ENCODE measurements around the gene RASSF5.

RASSF5 gene

GRCh38 chr1:206507284-206508129 lies at the start of gene RASSF5:
RASSF5 (plus strand) TSS chr1:206507531; CDS start chr1:206507603, 72 bp downstream.
- DNase-seq = no peak

- DNase-seq = no peak
Measured at GRCh38 chr1:206459703-206460102, 47.6 kb upstream of the RASSF5 start.

GRCh38 chr1:206460836-206461426 lies 46.4 kb upstream of the RASSF5 start:
- DNase-seq = no peak

DNA sequence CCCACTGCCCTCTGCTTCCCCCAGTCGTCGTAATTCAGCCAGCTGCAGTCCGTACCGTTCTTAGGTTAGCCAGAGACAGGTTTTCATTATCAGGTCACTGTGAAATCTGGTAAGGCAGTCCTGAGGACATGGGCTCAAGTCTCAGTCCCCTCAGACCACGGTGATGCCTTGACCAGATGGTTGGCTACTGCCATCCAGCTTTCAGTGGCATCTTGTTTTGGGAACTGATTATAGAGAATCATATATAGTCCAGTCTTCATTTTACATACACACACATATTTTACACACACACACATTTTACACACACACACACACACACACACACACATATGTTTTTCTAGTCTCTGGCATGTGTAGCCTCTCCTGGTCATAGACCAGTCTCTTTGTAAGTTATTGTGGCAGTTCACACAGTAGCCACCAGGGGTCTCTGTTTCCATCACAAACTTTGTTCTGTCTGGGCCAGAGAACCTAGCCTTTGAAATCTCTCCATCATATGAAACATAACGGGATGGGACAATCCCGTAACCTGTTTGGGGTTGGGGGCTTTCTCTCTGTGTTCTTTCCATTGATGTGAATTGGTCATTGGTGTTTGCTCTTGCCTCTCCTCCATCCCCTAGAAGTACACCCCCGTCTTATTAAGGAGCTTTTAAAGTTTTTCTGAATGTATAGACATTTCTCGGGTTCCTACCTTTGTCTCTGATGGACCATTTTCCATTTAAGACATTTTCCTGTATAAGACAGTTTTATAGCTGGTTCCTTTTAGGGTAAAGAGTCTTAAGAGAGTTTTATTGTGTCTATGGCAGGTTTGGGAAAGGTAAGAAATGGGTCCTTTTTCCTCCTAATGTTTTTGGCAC lies 45.5 kb upstream of the RASSF5 start:
- DNase-seq = peak in 1 of 2 experiments; percentile 53

- no peak for DNase-seq
Measured at GRCh38 chr1:206463137-206463536, 44.2 kb upstream of the RASSF5 start.

DNA sequence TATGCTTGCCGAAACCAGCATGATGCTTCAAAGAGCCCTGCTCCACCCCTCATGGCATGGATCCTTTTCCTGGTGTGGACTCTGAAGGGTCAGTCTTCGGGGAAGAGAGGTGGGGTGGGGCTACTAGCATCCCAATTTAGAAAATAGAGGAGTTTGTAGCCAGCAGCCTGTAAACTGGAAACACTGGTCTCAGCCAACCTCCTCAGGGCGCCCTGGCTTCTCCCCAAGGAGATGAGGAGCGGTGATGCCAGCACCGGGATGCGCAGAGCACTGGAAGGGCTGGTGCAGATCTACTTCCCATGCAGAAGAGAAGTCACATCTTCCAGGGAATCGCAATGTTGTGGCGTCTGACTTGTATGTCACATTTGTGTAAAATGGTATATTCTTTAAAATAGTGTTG lies 43.4 kb upstream of the RASSF5 start:
- no peak for DNase-seq

DNA sequence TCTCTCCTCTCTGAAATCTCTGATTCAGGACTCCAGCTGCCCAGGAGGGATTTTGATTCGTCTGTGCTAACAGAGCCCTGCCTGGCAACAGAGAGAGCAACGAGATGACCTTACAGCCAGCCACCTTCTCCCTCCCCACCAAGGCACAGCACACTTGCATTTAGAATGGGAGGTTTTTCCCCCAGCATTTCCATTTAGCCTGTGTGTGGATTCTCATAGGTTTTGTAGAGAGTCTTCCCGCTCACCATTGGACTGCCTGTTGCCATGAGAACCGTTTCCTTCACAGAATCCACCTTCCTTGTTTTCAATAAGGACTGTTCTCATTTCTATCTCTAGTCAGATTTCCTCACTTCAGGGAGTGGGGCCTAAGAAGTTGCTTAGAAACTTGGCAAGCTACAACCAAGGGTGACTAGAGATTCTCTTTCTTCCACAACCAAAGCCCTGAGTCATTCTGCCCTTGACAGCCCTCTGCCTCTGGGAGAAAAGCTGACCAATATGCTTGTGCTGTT lies 42.8 kb upstream of the RASSF5 start:
- DNase-seq = no peak

DNA sequence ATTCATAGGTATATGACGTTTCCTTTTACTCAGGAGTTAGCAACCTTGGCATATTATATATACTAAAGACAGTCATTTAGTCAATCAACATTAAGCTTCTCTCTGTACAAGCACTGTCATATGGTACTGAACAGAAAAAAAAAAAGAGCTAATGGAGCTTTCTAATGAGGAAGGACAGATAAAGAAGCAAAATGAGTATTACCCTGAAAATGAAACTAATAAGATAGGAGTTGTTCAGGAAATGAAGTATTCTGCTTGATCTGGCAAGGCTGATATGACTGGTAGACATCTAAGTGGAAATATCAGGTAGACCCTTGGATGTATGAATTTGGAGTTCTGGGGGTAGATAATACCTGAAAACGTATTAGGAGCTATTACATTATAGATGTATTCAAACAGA lies 41.4 kb upstream of the RASSF5 start:
- no peak for DNase-seq

DNA sequence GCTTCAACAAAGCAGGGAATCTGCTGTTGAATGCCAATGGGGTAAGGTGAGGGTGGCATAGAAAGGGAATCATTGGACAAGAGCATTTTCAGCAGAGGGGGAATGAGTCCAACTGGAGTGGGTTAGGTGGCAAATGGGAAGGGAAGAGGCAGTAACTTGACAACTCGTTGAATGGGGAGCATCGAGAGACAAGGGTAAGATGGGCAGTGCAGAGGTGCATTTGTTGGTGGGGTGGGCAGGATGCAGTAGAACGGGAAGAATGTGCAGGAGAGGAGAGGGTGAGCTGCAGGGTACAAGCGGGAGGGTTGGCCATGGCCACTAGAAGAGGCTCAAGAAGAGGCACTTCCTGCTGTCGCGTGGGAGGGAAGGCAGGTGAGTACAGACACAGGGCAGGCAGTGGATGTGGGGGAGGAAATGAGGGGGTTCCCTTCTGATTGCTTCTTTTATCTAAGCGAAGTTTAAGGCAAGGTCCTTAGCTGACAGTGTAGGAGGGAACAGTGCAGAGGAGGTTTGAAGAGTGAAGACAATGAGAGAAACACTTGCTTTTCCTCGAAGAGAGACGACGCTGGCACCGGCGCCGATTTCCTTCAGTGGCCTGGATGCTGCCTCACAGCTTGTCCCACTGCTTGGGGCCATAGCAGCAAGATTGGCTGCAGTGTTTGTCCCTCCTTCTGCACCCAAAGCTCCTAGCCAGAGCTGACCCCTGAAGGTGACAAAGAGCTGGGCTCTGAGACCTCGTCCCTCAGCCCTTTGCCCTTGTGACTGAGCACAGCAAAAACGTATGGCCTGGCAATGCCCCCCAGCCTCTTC lies 40.3 kb upstream of the RASSF5 start:
- no peak for DNase-seq

DNA sequence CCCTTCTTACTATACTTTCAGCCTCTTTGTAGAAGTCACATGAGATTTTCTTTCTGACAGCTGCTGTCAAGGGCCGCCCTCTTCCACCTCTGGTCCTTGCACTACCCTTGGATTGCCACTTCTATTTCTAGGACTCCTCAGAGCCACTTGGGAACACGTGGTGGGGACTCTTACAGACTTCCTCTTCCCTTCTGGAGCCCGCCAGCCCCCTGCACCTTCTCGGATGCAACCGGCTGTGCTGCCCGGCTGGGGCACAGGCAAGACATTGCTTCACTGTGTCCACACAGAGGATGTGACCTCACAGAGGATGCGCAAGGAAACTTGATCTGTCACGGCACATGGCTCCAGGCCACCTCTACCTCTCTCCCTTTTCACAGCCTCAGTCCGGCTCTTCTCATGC lies 39.4 kb upstream of the RASSF5 start:
- DNase-seq = no peak

- no peak for DNase-seq
Measured at GRCh38 chr1:206468571-206468970, 38.8 kb upstream of the RASSF5 start.

GRCh38 chr1:206469411-206469932 lies 37.9 kb upstream of the RASSF5 start:
- no peak for DNase-seq

GRCh38 chr1:206469933-206470691 lies 37.2 kb upstream of the RASSF5 start, which contains the start of gene IKBKE:
IKBKE (plus strand) TSS chr1:206470476; CDS start chr1:206473228, 2,752 bp downstream.
- DNase-seq = no peak

GRCh38 chr1:206470692-206471414 lies 36.5 kb upstream of the RASSF5 start:
- no peak for DNase-seq

- no peak for DNase-seq
Measured at GRCh38 chr1:206471415-206471801, 35.9 kb upstream of the RASSF5 start.

- no peak for DNase-seq
Measured at GRCh38 chr1:206472024-206472423, 35.3 kb upstream of the RASSF5 start.

GRCh38 chr1:206472454-206472853 lies 34.9 kb upstream of the RASSF5 start:
- DNase-seq = no peak

DNA sequence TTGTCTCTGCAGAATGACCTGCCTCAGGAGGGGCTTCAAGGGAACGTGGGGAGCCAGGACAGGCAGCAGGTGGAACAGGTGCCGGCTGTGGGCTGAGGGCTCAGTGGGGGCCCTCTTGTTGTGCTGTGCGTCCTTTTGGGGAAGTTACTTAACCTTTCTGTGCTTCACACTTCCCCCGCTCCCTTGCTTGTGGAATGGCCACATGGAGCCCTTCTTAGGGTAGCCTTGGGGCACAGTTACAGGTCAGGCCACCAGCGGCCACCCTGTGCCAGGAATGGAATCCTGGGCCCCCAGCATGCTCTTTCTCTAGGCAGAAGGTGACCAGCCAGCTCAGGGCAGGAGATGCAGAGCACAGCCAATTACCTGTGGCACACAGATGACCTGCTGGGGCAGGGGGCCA lies 34.4 kb upstream of the RASSF5 start:
- DNase-seq = no peak

DNA sequence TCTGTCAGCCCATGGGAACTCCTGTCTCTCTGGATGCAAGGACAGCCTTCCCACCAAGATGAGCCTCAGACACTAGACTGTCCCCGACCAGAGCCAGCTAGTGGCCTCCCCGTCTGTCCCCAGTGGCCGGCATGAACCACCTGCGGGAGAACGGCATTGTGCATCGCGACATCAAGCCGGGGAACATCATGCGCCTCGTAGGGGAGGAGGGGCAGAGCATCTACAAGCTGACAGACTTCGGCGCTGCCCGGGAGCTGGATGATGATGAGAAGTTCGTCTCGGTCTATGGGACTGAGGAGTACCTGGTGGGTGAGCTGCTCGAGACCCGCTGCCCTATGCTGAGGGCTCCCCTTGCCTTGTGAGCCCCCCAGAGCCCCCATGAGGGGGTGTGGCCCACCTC lies 31.3 kb upstream of the RASSF5 start:
- DNase-seq = no peak

- no peak for DNase-seq
Measured at GRCh38 chr1:206476591-206476990, 30.7 kb upstream of the RASSF5 start.

GRCh38 chr1:206477110-206477509 lies 30.2 kb upstream of the RASSF5 start:
- no peak for DNase-seq
